CD4-positive, alpha-beta T cell treated with Interleukin-4 for 1 hour (primary cell): Measurements from ENCODE around the gene HSD11B2.

ENCODE experiments used
- DNase-seq, 2 donors: peaks; one replicate each; pipeline ENCODE4 v3.0.0-alpha.2; 2020 to 2022

HSD11B2 gene

DNA sequence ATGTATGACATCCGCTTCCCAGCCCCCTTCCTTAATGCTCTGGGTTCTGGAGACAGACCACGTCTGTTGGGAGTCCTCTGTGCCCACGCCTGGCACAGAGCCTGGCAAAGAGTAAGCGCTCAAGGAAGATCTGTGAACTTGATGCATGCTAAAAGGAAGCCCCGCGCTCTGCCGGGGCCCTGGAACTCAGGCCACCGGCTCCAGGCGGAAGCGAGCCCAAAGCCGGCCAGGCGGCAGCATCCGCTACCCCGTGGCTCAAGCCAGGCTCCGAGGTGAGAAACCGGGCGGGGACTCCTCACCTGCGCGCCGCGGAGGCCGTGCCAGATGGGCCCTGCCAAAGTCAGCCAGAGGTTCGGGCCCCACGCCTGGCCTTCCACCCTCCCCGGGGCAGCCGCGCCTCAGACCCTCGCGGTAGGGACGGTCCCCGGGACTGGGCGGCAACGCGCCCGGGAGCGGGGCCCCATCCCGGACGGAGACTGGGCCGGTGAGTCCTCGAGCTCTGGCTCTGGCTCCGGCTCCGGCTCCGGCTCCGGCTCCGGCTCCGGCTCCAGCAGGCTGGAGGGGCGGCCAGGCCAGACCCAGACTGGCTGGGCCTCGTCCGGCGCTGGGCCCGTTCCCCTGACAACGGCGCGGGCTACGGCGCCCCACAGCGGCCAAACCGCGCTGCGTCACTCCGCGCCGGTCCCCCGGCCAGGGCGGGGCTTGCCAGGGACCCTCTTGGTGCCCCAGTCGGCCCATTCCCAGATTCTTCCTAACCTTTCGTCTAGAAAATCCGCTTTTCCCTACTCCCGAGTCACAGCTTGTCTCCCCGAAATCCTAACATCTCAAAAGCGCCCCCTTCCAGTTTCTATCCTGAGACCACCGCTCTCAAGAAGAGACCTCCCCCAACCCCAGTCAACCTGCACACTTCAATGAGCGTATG is 14.8 kb upstream of the HSD11B2 start, which contains the start of gene ZDHHC1:
TSS of gene ZDHHC1 (minus strand) at position 606 of the 922 bp plus-strand sequence. CDS start 8,702 bp downstream, outside the sequence.
- peak; percentile 40 to 44 for DNase-seq

DNA sequence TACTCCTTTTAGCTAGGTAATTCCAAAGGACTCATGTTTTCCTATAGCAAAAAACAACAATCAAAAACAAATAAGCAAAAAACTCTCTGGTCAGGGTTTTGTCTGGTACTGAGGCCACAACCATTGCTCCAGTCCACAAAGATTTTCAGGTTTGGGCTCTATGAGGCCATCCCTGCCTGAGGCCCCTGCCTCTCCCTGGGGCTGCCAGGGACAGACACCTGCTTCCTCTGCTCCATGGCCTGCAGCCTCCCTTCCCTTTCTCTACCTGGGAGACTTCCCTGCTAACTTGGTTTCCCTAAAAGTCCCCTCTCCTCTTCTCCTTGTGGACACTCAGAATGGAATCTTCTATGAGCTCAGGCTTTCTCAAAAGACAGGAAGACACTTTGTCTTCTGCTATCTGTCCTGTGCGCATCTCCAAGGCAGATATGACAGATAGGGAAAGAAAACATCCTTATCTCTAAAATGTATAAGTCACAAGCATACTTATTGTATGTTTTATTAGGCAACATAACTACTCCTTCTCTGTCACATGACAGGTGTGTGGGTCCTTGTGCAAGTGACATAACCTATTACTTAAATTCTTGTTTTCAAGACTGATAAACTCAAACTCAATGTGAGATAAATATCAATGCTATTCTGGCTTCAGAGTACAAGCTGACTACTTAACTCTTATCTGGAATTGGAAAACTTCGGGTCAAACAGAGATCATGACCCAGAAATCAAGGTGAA is 13.4 kb upstream of the HSD11B2 start:
- no peak for DNase-seq

DNA sequence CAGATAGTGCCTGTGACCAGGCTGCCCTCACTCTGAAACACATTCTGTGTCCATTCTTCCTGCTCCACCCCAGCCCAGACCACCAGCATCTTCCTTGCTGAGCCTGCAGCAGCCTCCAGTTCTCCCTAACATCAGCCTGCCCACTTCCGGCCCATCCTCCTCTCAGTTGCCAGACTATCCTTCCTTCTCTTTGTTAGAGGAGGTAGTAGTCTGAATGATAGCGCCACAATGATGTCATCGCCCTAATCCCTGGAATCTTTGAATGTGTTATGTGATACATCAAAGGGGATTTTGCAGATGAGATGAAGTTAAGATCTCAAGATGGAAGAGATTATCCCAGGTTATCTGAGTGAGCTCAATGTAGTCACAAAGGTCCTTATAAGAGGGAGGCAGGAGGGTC is 11.4 kb upstream of the HSD11B2 start:
- DNase-seq, result no peak

DNA sequence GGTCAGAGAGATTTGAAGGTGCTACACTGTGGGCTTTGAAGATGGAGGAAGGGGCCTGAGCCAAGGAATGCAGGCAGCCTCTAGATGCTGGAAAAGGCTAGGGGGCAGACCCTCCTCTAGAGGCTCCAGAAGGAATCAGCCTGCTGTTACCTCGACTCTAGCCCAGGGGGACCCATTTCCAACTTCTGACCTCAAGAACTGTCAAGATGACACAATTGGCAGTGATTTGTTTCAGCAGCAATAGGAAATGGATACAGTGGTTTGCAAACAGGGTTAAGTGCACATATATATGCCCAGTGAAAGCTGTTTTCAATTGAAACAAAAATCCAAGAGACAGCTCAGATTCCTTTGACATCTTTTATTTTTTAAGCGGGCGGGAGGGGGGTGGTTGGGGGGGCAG is 11.0 kb upstream of the HSD11B2 start:
- no peak for DNase-seq

DNA sequence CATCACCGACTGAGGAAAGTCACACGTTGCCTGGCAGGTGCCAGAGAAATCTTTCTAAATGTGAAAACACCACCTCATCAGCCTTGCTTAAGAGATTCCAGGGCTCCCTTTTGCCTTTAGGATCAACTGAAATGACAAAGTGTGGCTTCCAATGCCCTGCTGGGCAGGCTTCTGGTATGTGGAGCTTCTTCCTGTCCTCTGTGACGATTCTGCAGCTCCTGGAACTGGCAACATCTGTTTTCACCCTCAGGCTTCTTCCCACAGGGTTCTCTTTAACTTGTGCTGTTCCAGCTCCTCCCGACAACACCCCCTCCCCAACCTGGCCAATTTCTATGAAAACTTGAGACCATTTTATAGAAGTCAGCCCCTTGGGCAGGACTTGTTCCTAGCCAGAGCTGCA is 9.9 kb upstream of the HSD11B2 start:
- no peak for DNase-seq

DNA sequence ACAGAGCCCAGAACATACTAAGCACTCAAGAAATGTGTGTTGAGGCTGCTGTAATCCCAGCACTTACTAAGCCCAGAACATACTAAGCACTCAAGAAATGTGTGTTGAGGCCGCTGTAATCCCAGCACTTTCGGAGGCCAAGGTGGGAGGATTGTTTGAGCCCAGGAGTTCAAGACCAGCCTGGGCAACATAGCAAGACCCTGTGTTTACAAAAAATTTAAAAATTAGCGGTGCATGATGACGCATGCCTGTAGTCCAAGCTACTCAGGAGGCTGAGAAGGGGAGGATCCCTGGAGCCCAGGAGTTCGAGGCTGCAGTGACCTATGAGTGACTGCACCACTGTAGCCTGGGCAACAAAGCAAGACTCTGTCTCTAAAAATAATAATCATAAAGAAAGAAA is 7.9 kb upstream of the HSD11B2 start:
- no peak for DNase-seq

DNA sequence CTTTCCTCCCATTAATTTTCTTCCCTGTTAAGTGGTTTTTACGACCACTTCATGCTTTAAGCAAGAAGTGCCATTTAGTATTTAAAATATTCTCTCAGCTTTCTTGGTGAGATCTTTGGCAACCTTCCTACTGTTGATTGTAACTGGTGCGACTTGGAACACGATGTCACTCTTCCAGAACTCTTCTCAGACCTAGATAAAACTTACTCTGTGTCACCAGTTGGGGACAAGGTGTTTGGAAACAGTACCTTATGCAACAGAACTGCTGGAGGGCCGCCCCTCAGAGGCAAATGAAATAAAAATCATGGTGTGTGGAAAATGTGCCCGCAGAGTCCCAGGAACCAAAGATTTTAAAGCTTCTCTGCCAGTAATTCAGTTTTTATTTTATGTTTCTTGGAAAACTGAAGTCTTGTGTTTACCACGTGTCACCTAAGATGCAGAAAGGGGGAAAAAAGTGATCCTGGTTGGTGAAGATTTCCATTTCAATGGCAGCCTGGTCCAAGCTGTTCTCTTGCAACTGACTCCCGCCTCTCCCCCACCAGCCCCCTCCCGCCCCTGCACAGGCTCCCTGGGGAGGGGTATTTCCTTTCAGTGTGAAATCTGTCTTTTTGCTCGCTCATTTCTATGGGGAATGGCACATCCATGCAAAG is 7.2 kb upstream of the HSD11B2 start:
- no peak for DNase-seq

DNA sequence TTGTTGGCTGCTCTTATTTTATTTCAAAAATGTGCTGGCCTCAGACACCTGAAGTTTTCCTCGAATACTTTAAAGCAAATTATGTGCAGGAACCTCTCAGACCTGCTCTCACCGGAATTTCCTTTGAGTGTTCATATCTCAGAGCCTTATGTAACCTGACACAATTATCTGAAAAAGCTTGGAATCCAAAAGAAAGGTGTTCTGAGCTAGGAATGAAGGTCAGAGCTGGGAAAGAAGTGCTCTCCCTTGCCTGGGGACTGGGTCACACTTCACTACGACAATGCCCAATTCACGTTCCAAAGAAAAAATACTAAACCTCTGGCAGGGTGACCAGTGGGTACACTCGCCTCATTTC is 6.7 kb upstream of the HSD11B2 start:
- DNase-seq, result no peak

DNA sequence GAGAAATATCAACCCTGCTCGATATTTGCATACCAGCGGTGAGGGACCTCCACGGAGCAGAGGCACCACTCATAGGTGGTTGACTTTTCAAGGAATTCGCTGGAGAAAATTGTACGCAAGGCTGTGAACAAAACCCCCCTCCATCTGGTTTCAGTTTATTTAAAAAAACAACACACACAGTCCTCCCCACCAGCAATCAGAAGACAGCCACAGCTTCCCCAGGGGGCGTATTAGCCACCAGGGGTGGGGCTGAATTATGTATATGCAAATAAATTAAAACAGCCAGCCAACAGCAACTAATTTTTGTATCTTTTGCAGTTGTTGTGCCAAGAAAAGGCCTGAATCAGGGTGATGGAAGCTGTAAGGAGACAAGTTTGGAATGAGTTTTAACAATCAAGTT is 5.9 kb upstream of the HSD11B2 start:
- DNase-seq, result no peak

DNA sequence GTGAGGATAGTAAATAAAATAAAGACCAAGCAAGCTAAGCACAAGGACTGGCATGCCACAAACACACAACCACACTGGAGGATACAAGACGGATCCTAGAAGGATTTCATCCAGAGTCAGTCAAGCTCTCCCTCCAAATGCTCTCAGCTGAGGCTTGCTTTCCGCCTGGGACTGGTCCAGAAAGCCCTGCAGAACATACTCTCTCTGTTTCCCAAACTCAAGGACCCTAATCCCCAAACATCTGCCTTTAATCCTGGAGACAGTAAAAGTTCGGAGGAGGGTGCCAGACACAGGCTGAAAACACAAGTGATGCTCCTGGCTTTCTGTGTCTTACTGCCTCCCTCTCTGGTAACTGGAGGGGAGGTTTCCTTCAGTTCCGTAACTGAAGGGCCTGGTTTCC is 5.3 kb upstream of the HSD11B2 start:
- no peak for DNase-seq

DNA sequence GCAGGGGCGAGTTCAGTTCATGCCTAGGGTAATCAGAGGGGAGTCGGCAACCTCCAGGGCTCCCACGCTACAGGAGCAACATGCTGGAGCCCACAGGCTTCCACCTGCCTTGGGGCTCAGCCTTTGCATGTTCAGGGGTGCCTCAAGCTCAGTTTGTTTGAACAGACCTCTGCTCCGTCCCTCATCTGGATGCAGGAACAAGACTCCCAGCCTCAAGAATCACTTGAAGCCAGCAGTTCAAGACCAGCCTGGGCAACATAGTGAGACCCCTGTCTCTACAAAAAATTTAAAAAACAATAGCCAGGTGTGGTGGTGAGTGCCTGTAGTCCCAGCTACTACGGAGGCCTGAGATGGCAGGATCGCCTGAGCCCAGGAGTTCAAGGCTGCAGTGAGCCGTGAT is 4.9 kb upstream of the HSD11B2 start:
- no peak for DNase-seq

DNA sequence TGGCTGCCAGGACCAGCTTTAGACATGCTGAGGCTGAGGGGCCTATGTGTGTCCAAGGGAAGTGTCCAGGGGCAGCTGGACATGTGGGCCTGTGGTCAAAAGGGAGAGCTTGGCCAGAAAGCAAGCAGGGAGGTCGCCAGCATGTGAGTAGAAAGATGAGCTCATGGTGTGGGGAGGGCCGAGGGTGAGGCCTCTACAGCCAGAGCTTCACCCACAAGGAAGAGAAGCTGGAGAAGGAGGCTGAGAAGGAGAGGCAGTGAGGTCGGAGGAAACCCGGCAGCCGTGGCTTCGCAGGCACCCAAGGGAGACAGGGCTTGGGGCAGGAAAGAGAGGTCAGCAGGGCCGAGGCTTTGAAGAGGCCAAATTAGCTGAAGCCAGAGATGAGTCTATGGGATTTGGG is 4.0 kb upstream of the HSD11B2 start:
- DNase-seq, result no peak

DNA sequence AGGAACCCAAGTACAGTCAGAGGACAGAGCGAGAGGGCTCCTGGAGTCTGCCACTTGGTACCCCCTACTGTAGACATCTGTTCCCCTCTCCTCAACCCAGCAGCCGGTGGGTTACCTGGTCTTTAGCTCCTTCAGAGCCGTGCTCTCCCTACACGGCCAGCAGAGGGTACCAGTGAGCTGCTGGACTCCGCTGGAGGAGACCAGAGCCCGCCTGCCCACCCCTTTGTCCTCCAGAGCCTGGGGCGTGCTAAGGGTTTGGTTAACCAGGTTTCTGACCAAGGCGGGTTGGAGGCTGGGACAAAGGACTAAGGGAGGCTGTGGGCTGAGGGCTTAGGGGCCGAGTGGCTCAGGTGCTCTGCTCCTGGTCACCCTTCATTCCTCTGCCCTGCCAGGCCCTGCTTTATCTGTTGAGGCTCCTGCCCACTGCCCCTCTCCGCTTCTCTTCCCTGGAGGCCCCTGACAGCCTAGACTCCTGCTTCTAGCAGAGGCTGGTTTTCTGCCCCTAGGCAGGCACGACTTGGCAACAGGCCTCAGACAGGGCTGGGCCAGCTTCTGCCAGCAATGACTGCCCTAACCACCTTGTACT is 2.7 kb upstream of the HSD11B2 start:
- DNase-seq, result peak; percentile 52 to 57

DNA sequence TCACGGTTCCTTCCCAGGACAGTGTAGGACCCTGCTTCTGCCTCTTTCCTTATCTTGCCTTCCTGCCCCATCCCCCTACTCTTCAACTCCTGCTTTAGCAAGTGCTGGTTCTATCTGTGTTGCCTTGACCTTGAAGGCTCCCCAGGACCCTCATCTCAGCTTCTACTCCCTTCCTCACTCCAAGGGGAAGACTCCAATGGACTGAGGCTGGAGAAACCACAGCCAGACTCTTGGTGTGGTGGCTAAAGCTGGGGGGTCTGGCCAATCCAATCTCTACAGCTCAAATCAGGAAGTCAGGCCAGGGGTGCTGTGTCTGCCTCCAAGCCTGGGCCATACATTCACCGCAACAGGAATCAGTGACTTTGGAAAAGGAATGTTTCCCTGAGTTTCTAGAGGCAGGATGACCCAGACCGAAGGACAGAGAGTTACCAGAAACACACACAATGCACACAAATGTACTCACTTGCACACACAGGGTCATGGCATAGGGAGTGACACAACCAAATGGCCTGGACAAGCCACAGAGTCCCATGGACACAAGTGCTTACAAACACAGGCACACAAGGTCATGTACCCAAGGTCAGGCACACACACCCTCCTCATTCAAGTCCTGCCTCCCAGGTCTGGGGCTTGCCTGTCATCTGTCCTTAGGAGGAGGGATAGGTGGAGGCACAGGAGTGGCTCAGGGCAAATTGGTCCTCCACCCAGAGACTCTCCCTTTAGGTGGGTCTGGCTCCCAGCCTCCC is 1.7 kb upstream of the HSD11B2 start:
- DNase-seq, result no peak

DNA sequence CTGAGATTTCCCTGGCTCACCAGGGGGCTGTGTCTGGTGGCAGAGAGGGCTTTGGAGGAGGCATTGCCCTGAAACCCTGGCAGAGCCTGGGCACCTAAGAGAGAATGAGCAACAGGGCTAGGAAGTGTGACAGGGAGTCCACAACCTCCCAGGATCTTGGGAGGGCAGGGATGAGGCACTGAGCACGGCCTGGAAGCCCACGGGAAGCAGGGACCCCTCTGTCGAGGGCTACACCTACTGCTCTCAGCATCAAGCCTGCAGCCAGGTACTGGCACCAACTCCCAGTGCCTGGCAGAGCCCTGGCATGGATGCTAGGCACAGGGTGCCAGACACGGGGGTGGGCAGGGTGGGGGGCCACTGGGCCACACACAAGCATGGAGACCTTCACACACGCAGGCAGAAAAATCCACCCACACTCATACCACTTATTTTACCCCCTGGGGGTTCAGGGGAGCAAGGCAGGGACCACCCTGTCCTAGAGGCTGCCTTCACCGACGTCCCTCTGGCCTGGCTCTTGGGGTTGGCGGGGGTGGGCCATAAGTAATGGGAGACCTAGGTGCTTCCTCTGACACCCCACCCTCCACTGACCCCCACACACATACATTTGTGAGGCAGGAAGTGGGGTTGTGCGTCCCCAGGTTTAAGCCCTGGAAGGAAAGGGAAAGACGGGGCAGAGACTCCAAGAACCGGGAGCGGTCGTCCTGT is 970 bp upstream of the HSD11B2 start:
- no peak for DNase-seq

DNA sequence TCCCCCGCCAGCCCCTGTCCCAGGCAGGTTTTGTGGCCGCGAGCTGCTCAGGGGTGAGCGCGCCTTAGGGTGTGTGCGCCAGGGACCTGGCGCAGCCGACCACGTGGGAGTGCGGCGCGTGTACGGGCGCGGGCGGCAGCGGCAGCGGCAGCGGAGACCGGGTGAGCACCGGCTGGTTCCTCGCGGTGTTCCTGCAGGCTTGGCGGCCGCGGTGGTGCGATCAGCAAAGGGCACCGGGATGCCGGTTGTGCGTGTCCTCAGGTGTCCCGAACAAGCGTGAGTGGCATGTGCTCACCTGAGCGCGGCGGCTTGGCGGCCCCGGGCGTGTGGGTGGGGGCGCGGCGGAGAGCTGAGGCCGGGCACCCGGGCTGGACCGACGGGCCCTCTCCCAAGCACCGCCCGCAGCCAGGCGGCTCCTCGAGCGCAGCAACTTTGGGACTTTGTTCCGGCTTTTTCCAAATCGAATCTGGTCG is 381 bp upstream of the HSD11B2 start:
- no peak for DNase-seq

DNA sequence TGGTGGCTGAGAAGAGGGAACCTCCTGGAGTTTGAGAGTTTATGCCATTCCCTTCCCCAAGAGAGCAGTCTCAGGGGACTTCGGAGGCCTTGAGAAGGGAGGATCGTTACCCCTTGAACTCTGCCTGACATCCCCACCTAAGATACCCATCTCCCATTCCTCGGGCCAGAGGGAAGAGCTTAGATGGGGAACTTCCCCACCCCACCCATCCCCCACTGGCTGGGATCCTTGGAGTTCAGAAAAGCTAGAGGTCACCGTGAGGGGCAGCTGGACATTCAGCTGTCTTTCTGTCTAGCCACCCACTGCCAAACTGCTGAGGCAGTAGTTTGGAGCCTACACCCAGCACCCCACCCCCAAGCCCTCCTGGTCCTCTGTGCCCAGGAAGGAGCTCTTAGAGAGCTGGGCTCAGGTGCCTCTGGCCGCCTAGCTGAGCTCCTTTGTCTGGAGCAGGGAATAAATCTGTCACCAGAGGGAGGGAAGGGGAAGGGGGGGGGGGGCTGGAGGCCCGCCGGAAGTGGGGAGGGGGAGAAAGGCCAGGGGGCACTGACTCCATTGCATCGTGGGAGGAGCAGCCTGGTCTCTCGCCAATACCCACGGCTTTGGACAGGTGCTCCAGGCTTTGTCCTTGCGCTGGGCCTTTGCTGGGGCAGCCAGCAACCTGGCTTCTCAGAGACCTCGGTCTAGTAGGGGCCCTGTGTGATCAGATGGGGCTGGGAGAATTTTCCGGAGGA is 1.0 kb downstream of the HSD11B2 start:
- DNase-seq, result no peak

DNA sequence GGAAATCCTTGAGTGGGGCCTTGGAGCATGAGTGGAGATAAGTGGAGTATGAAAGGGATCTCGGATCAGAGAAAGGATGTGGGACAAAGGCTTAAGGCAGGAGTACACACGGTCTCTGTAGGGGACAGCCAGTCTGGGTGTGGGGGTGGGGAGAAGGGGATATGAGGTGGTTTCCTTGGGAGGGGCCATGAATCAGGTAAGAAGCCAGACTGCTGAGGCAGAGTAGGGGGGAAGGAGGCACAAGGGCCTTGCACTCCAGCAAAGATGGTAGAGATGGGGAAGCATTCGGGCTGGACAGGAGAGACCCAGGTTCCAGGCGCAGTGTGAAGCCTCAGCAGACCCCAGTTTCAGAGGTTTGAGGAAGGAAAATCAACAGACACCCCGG is 1.6 kb downstream of the HSD11B2 start:
- no peak for DNase-seq

DNA sequence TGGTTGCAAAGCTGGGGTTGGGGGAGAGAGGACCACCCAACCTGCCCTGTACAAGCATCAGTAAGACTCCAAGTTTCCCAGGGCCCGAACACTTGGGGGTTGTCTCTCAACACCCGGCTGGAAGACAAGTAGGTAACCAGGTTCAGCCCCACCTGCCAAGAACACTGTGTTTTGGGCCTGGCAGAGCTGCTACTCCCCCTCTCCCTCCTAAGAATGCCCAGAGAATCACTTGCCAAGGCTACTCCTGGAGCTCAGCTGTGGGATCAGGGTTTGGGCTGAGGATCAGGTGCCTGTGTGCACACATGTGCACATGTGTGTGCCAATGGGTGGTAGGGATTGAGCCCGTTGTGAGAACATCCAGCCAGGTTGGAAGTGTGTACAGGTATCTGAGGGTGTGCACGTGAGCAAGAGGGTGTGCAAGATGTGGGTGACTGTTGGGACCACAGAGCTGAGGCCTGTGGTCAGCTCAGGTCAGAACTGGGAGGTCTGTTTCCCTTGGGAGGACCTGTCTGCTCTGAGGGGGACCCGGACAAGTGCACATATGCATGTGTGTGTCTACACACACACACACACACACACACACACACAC is 2.3 kb downstream of the HSD11B2 start:
- no peak for DNase-seq

DNA sequence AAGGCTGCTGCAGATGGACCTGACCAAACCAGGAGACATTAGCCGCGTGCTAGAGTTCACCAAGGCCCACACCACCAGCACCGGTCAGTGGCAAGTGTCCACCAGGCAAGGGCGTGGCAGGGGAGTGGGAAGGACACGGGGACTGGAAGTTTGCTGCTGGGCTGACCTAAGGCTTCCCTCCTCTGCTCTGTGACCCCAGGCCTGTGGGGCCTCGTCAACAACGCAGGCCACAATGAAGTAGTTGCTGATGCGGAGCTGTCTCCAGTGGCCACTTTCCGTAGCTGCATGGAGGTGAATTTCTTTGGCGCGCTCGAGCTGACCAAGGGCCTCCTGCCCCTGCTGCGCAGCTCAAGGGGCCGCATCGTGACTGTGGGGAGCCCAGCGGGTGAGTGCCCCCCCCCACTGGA is 4.8 kb downstream of the HSD11B2 start:
- DNase-seq, result no peak
